ENCODE data around the gene TPO.

DNA sequence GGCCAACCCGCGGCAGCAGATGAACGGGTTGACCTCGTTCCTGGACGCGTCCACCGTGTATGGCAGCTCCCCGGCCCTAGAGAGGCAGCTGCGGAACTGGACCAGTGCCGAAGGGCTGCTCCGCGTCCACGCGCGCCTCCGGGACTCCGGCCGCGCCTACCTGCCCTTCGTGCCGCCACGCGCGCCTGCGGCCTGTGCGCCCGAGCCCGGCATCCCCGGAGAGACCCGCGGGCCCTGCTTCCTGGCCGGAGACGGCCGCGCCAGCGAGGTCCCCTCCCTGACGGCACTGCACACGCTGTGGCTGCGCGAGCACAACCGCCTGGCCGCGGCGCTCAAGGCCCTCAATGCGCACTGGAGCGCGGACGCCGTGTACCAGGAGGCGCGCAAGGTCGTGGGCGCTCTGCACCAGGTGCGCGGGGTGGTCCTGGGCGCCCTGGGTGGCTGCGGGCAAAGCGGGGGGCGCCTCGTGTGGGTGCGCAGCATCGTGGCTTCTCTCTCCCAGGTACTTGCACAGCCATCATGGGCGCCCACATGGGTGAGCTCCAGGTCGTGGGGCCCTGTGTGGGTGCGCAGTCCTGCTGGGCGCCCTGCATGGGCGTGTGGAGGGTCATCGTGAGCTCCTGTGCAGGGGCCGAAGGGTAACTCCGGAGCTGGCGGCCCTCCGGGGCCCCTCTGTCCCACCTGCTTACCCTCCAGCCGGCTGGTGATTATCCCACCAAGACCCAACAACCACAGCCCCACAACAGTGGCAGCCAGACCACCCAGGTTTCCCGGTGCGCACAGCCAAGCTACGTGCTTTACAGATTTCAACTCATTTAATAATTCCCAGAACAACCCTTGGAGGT lies 64.2 kb downstream of the TPO start:
- no peak for TF ChIP-seq POLR2AphosphoS5 (IDR thresholded peaks at IDR 0.05; ENCODE audit: low read depth, low read length)
- TF ChIP-seq, protein P1, sequence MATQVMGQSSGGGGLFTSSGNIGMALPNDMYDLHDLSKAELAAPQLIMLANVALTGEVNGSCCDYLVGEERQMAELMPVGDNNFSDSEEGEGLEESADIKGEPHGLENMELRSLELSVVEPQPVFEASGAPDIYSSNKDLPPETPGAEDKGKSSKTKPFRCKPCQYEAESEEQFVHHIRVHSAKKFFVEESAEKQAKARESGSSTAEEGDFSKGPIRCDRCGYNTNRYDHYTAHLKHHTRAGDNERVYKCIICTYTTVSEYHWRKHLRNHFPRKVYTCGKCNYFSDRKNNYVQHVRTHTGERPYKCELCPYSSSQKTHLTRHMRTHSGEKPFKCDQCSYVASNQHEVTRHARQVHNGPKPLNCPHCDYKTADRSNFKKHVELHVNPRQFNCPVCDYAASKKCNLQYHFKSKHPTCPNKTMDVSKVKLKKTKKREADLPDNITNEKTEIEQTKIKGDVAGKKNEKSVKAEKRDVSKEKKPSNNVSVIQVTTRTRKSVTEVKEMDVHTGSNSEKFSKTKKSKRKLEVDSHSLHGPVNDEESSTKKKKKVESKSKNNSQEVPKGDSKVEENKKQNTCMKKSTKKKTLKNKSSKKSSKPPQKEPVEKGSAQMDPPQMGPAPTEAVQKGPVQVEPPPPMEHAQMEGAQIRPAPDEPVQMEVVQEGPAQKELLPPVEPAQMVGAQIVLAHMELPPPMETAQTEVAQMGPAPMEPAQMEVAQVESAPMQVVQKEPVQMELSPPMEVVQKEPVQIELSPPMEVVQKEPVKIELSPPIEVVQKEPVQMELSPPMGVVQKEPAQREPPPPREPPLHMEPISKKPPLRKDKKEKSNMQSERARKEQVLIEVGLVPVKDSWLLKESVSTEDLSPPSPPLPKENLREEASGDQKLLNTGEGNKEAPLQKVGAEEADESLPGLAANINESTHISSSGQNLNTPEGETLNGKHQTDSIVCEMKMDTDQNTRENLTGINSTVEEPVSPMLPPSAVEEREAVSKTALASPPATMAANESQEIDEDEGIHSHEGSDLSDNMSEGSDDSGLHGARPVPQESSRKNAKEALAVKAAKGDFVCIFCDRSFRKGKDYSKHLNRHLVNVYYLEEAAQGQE (IDR thresholded peaks at IDR 0.05; ENCODE audit: insufficient read depth in 1 of 2, low read depth in 2 of 2, low read length in 2 of 2) = no peak

Data from PFSK-1 (cell line).